GM18870 (cell line): ENCODE measurements around the gene HLA-DRB5.
"Not testable (repeated sequence)": the region's sequence is repeated elsewhere in the genome, so short reads cannot be mapped to it uniquely, and the experiment has no call there.

Source experiments
- ATAC-seq: cut with Tn5 transposase; IDR thresholded peaks from one replicate; pipeline ENCODE4 v1.9.1; 2021; ENCODE audit warnings: moderate library complexity; ENCODE audit not compliant: unreplicated experiment

Gene HLA-DRB5

DNA sequence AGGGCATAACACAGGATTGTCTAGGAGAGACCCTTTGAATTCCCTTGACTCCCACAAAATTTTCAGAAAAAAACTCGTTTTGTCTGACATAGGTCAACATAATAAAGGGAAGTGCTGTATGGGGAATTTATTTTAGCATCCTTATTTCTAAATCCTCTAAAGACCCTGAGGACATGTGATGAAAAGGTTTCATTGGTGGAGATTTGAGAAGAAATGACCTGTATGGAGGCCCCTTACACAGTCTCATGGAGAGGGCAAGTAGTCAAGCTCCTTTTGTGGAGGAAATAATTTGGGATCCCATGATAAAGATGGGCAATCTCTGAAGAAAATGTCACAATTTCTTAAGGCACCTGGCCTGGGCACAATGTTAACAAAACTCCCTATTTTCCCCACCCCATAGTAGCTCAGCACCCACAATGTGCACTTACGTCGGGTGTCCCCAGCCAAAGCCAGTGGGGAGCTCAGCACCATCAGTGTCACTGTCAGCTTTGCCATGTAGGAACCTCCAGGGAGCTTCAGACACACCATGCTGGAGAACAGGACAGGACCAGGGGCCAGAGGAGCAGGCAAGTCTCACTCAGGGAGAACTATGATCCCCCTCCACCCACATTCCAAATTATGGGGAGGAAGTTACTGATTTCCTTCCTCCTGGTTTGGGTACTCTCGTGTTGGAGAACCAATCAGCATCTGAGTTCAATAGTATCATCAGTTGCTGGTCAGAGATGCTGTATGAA is at the start of gene HLA-DRB5:
Gene HLA-DRB5 (minus strand): TSS at position 591 of the 734 bp plus-strand sequence. CDS start 63 bp downstream, at position 528.
- ATAC-seq, result no peak

- no peak for ATAC-seq
Observed at GRCh38 chr6:32578962-32579361, 48.9 kb upstream of the HLA-DRB5 start.

DNA sequence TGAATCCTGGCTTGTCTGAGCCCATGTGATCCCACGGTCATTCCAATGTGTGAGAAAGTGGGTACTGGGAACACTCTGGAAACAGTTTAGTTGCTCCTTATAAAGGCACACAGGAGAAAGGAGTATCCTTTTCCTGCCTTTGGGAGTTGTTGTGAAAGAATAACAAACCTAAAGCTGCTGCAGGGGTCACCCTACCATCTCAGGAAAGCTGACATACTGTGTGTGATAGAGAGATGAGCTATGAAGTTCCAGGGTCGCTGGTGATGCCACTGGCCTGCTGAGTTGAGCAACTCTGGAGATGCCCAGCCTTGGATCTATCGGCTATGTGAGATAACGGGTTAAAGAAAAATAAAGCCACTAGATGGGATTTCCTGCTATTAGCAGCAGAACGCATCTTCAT is 47.4 kb upstream of the HLA-DRB5 start:
- ATAC-seq, result not testable (repeated sequence)

DNA sequence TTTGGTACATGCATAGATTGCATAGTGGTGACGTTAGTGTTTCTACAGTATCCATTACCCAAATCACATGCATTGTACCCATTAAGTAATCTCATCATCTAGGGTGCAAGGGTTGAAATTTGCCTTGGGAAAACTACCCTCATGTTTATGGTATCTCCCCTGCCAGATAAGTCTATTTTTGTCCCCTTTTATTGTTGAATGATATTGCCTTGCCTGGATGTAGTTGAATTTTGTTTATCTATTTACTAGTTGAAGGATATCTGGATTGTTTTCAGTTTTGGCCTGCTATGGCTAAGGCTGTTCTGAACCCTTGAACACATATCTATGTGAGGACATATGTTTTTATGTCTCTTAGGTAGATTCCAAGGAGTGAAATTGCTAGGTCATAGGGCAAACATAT is 46.2 kb upstream of the HLA-DRB5 start:
- ATAC-seq, result no peak

DNA sequence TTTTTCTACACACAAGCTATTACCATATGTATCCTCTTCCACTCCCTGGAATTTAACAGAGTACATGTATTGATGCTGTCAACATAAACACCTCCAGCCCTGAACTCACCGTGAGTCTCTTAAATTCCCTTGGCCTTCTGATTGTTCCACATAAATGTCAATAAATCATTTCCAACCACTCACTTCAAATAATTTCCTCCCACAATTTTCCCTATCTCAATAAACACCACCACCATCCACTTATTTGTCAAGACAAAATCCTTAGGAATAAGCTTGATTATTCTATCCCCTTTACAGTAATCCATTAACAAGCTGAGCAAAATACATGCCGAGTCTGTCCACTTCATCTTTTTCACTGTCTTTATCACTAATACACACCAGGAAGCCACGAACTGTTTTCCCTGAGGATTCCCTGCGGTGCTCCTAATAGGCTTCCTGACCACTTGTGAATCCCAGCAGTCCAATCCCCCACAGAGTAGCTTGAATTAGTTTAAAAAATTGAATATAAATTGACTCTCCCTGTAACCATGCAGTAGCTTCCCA is 40.3 kb upstream of the HLA-DRB5 start:
- no peak for ATAC-seq

- no peak for ATAC-seq
Observed at GRCh38 chr6:32568561-32568960, 38.5 kb upstream of the HLA-DRB5 start.

DNA sequence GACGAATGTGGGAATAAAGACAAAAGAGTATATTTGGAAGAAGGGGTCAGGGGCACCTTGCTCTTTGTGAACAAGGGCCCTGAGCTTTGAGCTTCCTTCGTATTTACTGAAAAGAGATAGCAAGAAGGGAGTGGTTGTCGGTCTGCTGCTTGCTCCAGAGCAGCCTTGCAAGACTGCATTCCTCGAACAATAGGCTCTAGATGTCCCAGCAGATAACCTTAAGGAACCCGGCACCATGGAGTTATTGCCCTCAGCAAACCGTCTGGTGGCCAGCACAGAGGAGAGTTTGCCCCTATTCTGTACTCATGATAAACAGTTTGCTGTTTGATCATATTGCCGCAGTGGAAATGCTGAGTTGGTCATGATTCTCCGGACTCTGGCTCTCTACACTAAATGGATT is 36.9 kb upstream of the HLA-DRB5 start:
- no peak for ATAC-seq

- no peak for ATAC-seq
Observed at GRCh38 chr6:32565511-32565910, 35.4 kb upstream of the HLA-DRB5 start.

- no peak for ATAC-seq
Observed at GRCh38 chr6:32562940-32563339, 32.9 kb upstream of the HLA-DRB5 start.

- ATAC-seq, result no peak
Observed at GRCh38 chr6:32559747-32560146, 29.7 kb upstream of the HLA-DRB5 start.

- no peak for ATAC-seq
Observed at GRCh38 chr6:32558426-32559057, 28.5 kb upstream of the HLA-DRB5 start.

DNA sequence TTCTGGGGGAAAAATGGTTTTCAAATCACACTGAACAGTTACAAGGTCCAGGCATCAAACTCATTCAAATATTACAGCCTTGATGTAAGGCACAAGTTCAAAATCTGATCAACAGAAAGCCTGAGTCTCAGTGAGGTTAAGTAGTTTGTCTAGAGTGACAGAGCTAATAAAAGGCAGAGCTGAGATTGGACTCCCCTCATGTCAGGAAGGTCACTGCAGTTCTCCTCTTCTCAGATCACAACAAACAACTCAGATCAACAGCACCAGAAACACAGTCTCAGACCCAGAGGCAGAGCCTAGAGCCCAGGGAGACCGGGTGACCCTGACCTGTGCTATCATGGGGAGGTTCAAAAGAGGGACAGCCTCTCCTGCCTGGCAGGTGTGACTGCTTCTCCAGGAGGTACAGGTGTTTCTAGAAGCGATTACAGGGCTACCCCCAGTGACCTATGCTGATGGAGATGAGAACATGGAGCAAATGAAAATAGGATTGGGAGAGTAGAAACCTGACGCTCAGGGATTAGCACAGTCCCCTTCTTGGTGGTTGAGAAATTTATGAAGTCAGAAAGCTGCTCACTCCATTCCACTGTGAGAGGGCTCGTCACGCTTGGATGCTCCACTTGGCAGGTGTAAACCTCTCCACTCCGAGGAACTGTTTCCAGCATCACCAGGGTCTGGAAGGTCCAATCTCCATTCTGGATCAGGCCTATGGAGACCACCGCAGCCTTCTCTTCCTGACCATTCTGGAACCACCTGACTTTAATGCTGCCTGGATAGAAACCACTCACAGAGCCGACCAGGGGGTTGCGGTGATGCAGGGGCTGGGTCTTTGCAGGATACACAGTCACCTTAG is 24.3 kb upstream of the HLA-DRB5 start:
- no peak for ATAC-seq

DNA sequence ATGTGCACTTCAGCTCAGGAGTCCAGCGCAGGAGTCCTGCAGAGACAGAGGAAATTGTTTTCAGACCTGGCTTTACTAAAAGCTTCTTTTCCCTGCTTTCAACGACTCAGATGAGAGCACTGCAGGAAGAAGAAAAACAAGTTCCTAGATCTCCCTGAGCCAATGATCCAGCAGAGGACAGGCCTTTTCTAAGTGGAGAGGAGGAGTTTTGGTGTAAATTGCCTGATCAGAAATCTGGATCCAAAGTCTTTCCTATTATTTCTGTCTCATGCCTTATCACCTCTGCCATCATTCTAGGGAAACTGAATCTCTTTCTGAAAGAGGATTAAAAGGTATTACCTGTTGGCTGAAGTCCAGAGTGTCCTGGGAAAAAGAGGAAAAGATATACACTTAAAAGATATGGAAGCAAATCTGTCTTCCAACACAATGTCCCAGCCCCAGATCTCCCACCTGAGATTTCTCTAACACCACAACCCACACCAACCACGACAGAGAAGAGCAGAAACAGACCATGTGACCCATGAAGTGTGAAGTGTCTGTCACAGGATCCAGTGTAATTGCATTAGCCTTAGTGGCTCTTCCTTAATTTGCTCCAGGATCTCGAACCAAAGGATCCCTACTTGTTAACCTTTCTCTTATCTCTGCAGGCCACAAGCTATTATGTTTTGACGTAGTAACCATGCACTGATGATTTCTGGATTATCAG is 23.1 kb upstream of the HLA-DRB5 start:
- ATAC-seq, result no peak

DNA sequence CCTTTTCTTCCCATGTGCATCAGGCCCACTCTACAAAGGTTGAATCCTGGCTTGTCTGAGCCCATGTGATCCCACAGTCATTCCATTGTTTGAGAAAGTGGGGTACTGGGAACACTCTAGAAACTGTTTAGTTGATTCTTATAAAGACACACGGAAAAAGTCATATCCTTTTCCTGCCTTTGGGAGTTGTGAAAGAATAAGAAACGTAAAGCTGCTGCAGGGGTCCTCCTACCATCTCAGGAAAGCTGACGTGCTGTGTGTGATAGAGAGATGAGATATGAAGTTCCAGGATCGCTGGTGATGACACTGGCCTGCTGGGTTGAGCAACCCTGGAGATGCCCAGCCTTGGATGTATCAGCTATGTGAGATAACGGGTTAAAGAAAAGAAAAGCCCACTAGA is 21.3 kb upstream of the HLA-DRB5 start:
- ATAC-seq, result no peak

- ATAC-seq, result no peak
Observed at GRCh38 chr6:32539839-32540238, 9.8 kb upstream of the HLA-DRB5 start.

DNA sequence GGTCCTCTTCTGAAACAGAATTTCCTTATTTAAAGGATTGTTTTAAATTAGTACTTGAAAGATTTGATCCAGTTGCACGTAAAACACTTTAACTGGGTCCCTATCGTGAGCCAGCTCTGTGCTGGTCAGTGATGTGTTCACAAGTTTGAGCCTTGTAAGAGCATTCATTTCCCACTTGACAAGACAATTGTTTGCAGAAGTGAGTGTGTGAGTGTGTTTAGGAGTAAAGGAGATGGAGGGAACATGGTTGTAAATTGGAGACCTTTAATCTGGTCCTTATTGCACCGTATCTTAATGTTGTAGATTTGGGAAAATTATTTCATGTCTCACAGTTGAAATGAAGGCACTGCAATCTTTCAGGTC is 325 bp upstream of the HLA-DRB5 start:
- not testable (repeated sequence) for ATAC-seq

- no peak for ATAC-seq
Observed at GRCh38 chr6:32522302-32523047, 7.6 kb downstream of the HLA-DRB5 start.

- ATAC-seq, result no peak
Observed at GRCh38 chr6:32519910-32520258, 10.2 kb downstream of the HLA-DRB5 start.

DNA sequence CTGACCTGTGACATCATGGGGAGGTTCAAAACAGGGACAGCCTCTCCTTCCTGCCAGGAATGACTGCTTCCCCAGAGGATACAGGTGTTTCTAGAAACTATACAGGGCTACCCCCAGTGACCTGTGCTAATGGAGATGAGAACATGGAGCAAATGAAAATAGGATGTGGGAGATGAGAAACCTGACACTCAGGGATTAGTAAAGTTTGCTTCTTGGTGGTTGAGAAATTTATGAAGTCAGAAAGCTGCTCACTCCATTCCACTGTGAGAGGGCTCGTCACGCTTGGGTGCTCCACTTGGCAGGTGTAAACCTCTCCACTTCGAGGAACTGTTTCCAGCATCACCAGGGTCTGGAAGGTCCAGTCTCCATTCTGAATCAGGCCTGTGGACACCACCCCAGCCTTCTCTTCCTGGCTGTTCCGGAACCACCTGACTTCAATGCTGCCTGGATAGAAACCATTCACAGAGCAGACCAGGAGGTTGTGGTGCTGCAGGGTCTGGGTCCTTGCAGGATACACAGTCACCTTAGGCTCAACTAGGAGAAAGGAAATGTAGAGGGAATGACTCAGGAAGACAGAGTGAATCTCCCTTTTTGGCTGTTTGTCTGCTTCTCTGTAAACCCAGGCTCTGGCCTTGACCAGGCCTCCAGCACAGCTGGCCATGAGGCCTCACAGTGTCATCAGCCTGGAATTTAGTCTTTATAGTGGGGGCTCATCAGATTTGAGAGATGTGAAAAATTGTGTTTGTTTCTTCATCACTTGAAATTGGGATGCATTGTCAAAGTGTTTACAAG is 10.8 kb downstream of the HLA-DRB5 start:
- ATAC-seq, result no peak
